GM18499 (cell line): ENCODE results near the gene ZNF584.

ENCODE experiments used
- ATAC-seq: cut with Tn5 transposase; IDR thresholded peaks from one replicate; pipeline ENCODE4 v1.9.1; 2021; ENCODE audit warnings: moderate number of reproducible peaks; ENCODE audit not compliant: insufficient read depth, unreplicated experiment

The ZNF584 gene

DNA sequence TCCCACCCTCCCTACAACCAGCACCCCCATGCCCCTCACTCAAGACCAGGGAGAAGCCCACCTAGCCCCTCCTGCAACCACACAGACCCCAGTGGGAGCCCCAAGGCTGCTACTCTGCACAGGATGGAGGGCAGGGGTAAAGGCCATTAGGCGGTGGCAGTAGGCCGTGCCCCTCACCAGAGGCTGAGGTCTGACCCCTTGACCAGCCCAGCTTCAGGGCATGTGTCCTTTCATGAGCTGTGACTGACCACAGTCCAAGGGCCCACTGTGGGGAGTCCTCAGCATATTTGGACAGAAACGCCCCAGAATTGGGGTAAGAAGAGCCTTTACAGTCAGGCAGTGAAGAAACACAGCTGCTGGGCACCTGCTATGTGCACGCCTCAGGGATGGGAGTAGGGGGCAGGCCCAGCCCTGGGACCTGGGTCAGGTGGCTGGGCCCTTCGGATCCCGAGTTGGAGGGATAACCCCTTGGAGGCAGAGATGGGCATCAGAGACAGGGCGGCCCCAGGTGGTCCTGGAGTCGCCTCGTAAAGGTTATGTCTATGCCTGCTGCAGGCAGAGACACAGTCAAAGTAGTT lies 23.0 kb upstream of the ZNF584 start:
- no peak for ATAC-seq

DNA sequence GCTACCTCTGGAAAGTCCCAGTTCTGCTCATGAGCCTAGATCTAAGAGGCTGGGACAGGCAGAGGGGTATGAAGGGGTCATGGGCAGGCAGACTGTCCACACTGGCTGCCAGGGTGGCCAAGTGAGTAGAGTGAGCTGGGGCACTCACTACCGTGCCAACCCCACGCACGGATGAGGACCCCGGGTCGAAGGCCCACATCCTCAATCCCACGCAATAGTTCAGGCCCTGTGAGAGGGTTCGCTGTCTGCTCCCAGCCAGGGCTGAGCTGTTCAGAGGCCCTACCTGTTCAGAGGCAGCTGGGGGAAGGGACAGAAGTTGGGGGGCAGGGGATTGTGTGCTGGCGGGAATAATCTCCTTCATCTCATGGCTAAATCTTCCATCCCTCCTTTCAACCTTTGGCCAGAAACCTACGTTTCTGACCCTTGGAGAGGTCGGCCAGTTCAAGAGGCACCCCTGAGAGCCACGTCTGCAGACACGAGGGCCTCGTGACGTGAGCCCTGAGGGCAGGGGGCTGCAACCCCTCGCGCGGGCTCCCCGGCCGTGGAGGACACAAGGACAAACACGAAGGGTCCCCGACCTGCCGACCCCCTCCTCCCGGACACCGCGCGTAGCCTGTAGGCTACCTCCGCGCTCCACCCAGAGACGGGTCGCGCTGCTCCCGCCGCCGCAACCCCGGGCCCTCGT lies 22.4 kb upstream of the ZNF584 start:
- ATAC-seq = no peak

DNA sequence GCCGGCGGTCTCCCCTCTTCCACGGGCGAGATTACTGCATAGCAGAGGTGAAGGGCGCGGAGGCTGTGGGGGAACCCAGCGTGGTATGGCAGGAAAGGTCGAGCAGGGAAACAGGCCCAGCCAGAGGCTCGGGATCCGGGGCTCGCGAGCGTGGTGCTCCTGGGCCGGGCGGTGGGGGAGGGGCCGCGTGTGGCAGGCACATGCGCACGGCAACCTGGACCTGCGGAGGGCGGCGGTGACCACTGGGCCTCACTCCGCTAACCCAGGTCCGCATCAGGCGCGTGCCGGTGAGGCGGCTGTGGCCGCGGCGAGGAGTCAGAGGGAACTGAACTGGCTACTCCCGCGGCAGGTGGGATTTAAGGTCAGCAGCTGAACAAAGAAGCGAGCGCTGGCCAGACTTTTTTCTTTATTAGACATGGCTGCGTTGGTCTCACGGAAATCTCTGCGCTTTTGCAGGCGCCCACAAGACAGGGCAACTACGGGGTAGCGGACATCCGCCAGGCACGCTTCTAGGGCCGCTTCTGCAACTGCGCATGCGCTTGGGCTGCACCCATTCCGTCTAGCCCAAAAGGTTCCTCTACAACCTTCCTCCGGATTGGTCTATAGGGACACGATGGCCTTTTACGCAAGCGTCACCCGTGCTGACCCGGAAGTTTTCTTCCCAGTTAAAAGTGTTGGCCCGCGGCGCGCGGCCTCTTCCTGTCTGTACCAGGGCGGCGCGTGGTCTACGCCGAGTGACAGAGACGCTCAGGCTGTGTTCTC lies 21.7 kb upstream of the ZNF584 start, which contains the start of gene RPS5:
Gene RPS5 (plus strand): TSS at position 694 of the 762 bp plus-strand sequence. CDS start 869 bp downstream, outside the sequence.
- peak; percentile 56 for ATAC-seq

GRCh38 chr19:58387338-58388174 lies 20.9 kb upstream of the ZNF584 start:
- no peak for ATAC-seq

DNA sequence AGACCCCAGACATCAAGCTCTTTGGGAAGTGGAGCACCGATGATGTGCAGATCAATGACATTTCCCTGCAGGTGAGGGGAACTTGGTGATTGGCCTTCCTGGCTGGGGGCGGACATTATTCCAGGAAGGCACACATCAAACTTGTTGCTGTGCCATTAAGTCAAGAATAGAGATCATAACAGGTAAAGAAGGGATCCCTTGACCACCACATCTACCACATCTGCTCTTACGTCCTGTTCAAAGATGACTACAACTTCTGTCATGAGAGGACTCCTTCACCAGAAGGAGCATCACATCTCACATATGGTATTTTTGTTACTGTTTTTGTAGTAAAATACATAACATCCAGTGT lies 20.3 kb upstream of the ZNF584 start:
- ATAC-seq = no peak

DNA sequence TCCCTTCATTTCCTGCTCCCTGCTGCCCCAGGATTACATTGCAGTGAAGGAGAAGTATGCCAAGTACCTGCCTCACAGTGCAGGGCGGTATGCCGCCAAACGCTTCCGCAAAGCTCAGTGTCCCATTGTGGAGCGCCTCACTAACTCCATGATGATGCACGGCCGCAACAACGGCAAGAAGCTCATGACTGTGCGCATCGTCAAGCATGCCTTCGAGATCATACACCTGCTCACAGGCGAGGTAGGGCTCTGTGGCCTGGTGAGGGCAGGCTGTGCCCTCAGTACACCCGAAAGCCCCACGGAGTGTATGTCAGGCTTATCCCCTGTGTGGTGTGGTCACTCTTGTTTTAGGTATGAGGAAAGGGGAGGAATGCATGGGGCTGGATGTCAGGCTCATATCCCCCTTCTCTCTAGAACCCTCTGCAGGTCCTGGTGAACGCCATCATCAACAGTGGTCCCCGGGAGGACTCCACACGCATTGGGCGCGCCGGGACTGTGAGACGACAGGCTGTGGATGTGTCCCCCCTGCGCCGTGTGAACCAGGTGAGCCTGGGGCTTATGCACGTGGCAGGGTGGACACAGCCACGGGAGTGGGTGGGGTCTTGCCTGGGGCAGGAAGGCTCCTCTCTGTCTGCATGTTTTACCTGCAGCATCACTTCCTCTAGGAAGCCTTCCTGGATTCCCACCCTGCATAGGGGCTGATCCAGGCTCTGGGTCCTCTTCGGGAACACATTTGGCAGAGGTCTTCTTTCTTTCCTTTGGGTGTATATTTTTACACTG lies 15.3 kb upstream of the ZNF584 start:
- no peak for ATAC-seq

DNA sequence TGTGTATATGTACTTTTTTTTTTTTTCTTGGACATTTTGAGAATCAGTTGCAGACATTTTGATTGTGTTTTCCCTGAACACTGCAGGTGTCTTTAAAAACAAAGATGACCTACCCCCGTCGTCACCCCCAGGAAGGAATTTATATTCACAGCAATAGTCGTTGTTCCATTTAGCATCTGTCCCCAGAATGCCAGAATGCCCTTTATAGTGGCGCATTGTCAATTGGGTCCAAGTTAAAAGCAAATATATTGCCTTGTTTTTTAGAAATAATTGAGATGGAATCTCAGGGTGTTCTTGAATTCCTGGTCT lies 14.8 kb upstream of the ZNF584 start:
- ATAC-seq = no peak

- ATAC-seq = no peak
Observed at GRCh38 chr19:58394821-58395219, 13.6 kb upstream of the ZNF584 start.

GRCh38 chr19:58395220-58395978 lies 13.1 kb upstream of the ZNF584 start, which contains the start of gene RNF225:
RNF225 (plus strand) TSS chr19:58395656; CDS start chr19:58396090, 434 bp downstream.
- no peak for ATAC-seq

- ATAC-seq = no peak
Observed at GRCh38 chr19:58395979-58396627, 12.3 kb upstream of the ZNF584 start.

- no peak for ATAC-seq
Observed at GRCh38 chr19:58396691-58397532, 11.5 kb upstream of the ZNF584 start.

- ATAC-seq = no peak
Observed at GRCh38 chr19:58397533-58398037, 10.9 kb upstream of the ZNF584 start.

- ATAC-seq = no peak
Observed at GRCh38 chr19:58398087-58398486, 10.4 kb upstream of the ZNF584 start.

DNA sequence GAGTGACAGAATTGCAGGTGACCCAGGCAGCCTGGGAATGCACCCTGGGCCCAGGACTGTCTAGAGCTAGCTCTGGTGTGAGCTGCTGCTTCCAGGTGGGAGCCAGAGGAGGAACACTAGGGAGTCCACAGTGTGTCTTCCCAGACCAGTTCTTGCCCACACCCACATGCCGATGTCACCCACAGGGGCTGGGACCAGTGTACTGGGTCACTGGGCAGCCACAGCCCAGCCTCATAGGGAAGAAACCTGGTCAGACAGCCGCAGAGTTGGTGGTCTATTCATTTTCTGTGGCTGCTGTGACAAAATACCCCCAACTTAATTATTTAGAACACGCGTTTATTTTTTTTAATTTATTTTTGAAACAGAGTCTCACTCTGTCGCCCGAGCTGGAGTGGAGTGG lies 9.9 kb upstream of the ZNF584 start:
- ATAC-seq = no peak

GRCh38 chr19:58399903-58400302 lies 8.5 kb upstream of the ZNF584 start:
- no peak for ATAC-seq

GRCh38 chr19:58400316-58400915 lies 8.0 kb upstream of the ZNF584 start:
- no peak for ATAC-seq
